Activated CD8-positive, alpha-beta T cell treated with anti-CD3 and anti-CD28 coated beads for 36 hours (primary cell): ENCODE results near the gene SRGAP1. TPM values are rescaled to one million over a fixed set of nuclear protein-coding genes. Genes with fewer than 3 reads are reported as not detected.

Experiments used
- ATAC-seq: fragments of 200-7000 bp; cut with Tn5 transposase; one replicate; pipeline ENCODE4 v1.10.0; 2021; ENCODE audit warnings: mild to moderate bottlenecking, moderate library complexity
- CTCF ChIA-PET: fragments of 350-600 bp; sonication (Branson Sonifier 250); formaldehyde crosslinking; loops from one replicate; lab custom pipeline; 2021; ENCODE audit warnings: antibody characterized with exemption; lab: Charles Lee
- POLR2A ChIA-PET: fragments of 350-600 bp; sonication (Branson Sonifier 250); formaldehyde crosslinking; loops from one replicate; lab custom pipeline; 2021; ENCODE audit warnings: antibody characterized with exemption; lab: Charles Lee
- DNase-seq: peaks from one replicate; pipeline ENCODE4 v3.0.0-alpha.2; 2020
- H3K27ac Mint-ChIP-seq: one replicate; pipeline ENCODE4 v1.8.0; 2021; ENCODE audit warnings: mild to moderate bottlenecking, mixed read lengths
- H3K27me3 Mint-ChIP-seq: one replicate; pipeline ENCODE4 v1.8.0; 2021; ENCODE audit warnings: mixed read lengths
- H3K36me3 Mint-ChIP-seq: one replicate; pipeline ENCODE4 v1.8.0; 2021; ENCODE audit warnings: low read depth, mixed read lengths
- H3K4me1 Mint-ChIP-seq: one replicate; pipeline ENCODE4 v1.8.0; 2021; ENCODE audit warnings: low read depth, mixed read lengths
- H3K4me3 Mint-ChIP-seq: one replicate; pipeline ENCODE4 v1.8.0; 2021; ENCODE audit warnings: mild to moderate bottlenecking, moderate library complexity, mixed read lengths
- H3K9me3 Mint-ChIP-seq: one replicate; pipeline ENCODE4 v1.8.0; 2021; ENCODE audit warnings: mixed read lengths
- intact Hi-C: fragments of 100-400 bp; cut with micrococcal nuclease; formaldehyde crosslinking; loops from one replicate; pipeline ENCODE4 v1.10.0; 2022
- total RNA-seq, 2 experiments: library from RNA; stranded (reverse); gene quantifications; one replicate each; pipeline ENCODE4 v1.2.3, GENCODE V29; 2021
- TF ChIP-seq, protein P1 (sequence below): fragments of 200-600 bp; IDR thresholded peaks from one replicate; pipeline ENCODE4 v1.8.0; 2022; ENCODE audit warnings: antibody characterized with exemption, mild to moderate bottlenecking

SRGAP1 gene
- under 1 TPM; 0.02 to 0.07 TPM for total RNA-seq

DNA sequence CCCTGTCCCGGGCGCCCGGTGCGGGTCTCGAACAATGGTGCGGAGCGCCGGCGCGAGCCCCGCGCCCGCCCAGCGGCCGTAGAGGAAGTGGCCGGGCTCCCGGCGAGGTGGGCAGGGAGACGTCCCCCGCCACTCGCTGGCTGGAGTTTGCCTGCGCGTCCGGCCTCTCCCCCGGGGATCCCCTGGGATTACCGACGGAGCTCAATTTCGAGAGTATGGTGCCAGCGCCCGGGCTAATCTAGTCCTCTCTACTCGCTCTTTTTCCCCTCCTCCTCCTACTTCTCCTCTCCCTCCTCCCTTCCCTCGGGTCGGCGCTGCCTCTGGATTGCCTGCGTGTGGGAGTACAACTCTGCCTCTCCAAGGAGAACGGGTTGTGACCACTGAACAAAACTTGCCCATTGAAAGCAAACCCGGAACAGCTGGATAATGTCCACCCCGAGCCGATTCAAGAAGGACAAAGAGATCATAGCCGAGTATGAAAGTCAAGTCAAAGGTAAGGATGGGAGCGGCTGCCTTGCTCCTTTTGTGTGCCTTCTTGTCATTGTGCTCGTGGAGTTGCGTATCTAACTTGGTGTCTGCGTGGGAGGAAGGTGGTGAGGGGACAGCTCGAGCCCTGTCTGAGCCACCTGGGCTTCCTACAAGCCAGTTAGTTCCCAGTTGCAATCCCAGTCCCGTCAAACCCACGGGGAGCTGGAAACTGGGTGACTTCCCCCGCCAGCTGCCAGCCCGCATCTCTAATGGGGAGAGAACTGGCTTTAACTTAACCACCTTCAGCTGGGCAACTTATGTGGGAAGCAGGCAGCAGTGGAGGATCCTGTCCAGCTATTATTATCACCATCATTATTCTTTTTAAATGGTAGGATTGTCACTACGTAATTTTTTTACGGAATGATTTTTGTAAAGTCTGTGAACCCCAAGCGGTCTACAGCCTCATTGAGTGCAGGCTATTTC lies at the start of gene SRGAP1:
Gene SRGAP1, plus strand, starts transcription at position 310 of the 951 bp plus-strand sequence. Its CDS starts 117 bp downstream, at position 427.
- peaks cover 32% of the 10 kb centered on the region for H3K27me3 Mint-ChIP-seq
- peak within 1 kb of the TSS; percentile 83 for H3K4me3 Mint-ChIP-seq
- no peak within 1 kb of the TSS for H3K27ac Mint-ChIP-seq
- H3K9me3 Mint-ChIP-seq: no peaks in the 10 kb centered on the region
- DNase-seq: peak; percentile 15
- TF ChIP-seq, protein P1, sequence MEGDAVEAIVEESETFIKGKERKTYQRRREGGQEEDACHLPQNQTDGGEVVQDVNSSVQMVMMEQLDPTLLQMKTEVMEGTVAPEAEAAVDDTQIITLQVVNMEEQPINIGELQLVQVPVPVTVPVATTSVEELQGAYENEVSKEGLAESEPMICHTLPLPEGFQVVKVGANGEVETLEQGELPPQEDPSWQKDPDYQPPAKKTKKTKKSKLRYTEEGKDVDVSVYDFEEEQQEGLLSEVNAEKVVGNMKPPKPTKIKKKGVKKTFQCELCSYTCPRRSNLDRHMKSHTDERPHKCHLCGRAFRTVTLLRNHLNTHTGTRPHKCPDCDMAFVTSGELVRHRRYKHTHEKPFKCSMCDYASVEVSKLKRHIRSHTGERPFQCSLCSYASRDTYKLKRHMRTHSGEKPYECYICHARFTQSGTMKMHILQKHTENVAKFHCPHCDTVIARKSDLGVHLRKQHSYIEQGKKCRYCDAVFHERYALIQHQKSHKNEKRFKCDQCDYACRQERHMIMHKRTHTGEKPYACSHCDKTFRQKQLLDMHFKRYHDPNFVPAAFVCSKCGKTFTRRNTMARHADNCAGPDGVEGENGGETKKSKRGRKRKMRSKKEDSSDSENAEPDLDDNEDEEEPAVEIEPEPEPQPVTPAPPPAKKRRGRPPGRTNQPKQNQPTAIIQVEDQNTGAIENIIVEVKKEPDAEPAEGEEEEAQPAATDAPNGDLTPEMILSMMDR: no peak
- CTCF ChIA-PET: interaction anchor here (0.7 to 3.4 kb wide), 16 partner anchors 9 to 559 kb away, joined by 3 to 11 read pairs (median 3); partner anchors contain the start of genes KICS2 and XPOT
- peaks cover 8% of the 10 kb centered on the region for H3K4me1 Mint-ChIP-seq
- no peak for ATAC-seq
- no peaks in the 10 kb centered on the region for H3K36me3 Mint-ChIP-seq
- intact Hi-C loops: loop anchor here (5.0 kb wide), 1 partner anchor 413 kb away; no protein-coding TSS in a partner anchor
- POLR2A ChIA-PET: interaction anchor here (0.7 to 1.0 kb wide), 3 partner anchors 10 to 559 kb away, joined by 3 read pairs; partner anchors contain the start of gene XPOT

DNA sequence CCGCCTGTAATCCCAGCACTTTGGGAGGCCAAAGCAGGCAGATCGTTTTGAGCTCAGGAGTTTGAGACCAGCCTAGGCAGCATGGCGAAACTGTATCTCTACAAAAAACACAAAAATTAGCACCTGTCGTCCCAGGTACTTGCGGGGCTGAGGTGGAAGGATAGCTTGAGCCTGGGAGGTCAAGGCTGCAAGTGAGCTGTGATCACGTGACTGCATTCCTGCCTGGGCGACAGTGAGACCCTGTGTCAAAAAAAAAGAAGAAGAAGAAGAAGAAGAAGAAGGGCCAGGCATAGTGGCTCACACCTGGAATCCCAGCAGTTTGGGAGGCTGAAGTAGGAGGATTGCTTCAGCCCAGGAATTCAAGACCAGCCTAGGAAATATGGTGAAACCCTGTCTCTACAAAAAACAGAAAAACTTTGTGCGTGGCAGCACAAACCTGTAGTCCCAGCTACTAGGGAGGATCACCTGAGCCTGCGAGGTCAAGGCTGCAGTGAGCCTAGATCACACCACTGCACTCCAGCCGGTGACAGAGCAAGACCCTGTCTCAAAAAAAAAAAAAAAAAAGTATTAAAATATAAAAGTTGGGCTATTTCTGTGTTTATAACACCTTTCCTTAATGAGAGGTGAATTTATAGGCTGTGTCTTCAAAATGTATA lies 49.3 kb upstream of the SRGAP1 start:
- no peak overlapping the region for H3K4me3 Mint-ChIP-seq
- ChIA-PET CTCF (interaction anchor here (1.0 to 1.6 kb wide), 2 partner anchors 7 to 12 kb away, joined by 3 to 4 read pairs; no protein-coding TSS in a partner anchor), POLR2A (interaction anchor here (0.6 kb wide), 1 partner anchor 29 kb away, joined by 3 read pairs; no protein-coding TSS in a partner anchor)
- H3K27me3 Mint-ChIP-seq: no peaks in the 10 kb centered on the region
- DNase-seq (no peak), ATAC-seq (no peak)
- no peaks in the 10 kb centered on the region for H3K9me3 Mint-ChIP-seq
- TF ChIP-seq, protein P1: no peak
- H3K4me1 Mint-ChIP-seq: peaks cover 8% of the 10 kb centered on the region
- H3K36me3 Mint-ChIP-seq: peaks cover 18% of the 10 kb centered on the region
- intact Hi-C loops: no loop called here
- H3K27ac Mint-ChIP-seq: no peak overlapping the region

DNA sequence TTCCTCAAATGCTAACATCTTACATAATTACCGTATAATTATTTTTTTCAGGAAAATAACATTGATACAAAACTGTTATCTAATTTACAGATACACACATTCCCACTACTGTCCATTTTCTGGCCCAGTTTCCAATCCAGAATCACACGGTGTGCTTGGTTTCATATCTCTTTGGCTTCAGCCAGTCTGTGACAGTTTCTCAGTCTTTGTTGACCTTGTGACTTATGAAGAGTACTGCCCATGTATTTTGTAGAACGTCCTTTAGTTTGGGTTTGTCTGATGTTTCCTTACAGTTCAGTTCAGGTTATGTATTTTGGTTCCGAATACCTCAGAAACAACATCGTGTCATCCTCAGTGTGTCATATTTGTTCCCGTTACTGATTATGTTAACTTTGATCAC lies 48.6 kb upstream of the SRGAP1 start:
- H3K36me3 Mint-ChIP-seq: peaks cover 12% of the 10 kb centered on the region
- TF ChIP-seq, protein P1: no peak
- no peaks in the 10 kb centered on the region for H3K9me3 Mint-ChIP-seq
- no peaks in the 10 kb centered on the region for H3K27me3 Mint-ChIP-seq
- H3K4me3 Mint-ChIP-seq: no peak overlapping the region
- peaks cover 5% of the 10 kb centered on the region for H3K4me1 Mint-ChIP-seq
- no peak for DNase-seq
- no peak overlapping the region for H3K27ac Mint-ChIP-seq
- ChIA-PET POLR2A (interaction anchor here (0.6 kb wide), 1 partner anchor 28 kb away, joined by 3 read pairs; no protein-coding TSS in a partner anchor), CTCF (no interaction called here)
- no peak for ATAC-seq
- intact Hi-C loops: no loop called here

DNA sequence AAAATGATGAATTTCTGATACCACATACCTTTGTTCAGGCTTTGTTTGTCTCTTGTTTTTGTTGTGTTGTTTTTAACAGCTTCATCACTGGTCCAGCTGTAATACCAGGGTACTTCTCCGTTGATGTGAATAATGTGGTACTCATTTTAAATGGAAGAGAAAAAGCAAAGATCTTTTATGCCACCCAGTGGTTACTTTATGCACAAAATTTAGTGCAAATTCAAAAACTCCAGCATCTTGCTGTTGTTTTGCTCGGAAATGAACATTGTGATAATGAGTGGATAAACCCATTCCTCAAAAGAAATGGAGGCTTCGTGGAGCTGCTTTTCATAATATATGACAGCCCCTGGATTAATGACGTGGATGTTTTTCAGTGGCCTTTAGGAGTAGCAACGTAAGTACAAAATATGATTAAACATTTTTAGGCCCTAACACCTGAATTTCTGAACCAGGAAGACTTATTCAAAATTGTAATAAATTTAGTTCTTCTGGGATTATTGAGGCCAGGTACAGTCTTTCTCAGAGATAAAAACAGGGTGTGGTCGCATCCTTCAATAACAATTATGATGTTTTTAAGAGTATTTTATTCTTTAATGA lies 42.4 kb upstream of the SRGAP1 start:
- ATAC-seq (no peak), DNase-seq (no peak)
- intact Hi-C loops: loop anchor here (10.0 kb wide), 1 partner anchor 127 kb away; no protein-coding TSS in a partner anchor
- peaks cover 8% of the 10 kb centered on the region for H3K36me3 Mint-ChIP-seq
- TF ChIP-seq, protein P1: peak; percentile 55
- no peaks in the 10 kb centered on the region for H3K27me3 Mint-ChIP-seq
- H3K4me1 Mint-ChIP-seq: no peaks in the 10 kb centered on the region
- ChIA-PET CTCF (interaction anchor here (0.6 to 2.4 kb wide), 14 partner anchors 8 to 455 kb away, joined by 3 to 16 read pairs (median 4); partner anchors contain the start of gene DPY19L2), POLR2A (no interaction called here)
- no peak overlapping the region for H3K4me3 Mint-ChIP-seq
- no peaks in the 10 kb centered on the region for H3K9me3 Mint-ChIP-seq
- no peak overlapping the region for H3K27ac Mint-ChIP-seq
